B cell (primary cell): ENCODE measurements around the gene SCRN3. TPM values are rescaled to one million over a fixed set of nuclear protein-coding genes. Genes with fewer than 3 reads are reported as not detected.

ENCODE experiments used
- ATAC-seq: fragments of 200-7000 bp; cut with Tn5 transposase; one replicate; pipeline ENCODE4 v1.10.0; 2021; ENCODE audit warnings: low read depth, mild to moderate bottlenecking, moderate number of reproducible peaks, moderate library complexity
- CTCF ChIA-PET: fragments of 350-600 bp; sonication (Branson Sonifier 250); formaldehyde crosslinking; loops from one replicate; lab custom pipeline; 2021; ENCODE audit warnings: antibody characterized with exemption, inconsistent platforms; lab: Charles Lee
- POLR2A ChIA-PET: fragments of 350-600 bp; sonication (Branson Sonifier 250); formaldehyde crosslinking; loops from one replicate; lab custom pipeline; 2021; ENCODE audit warnings: antibody characterized with exemption; lab: Charles Lee
- DNase-seq: peaks from one replicate; pipeline ENCODE4 v3.0.0; 2013
- H2AFZ ChIP-seq: 2 replicates; pipeline ENCODE4 v1.6.1; 2012; ENCODE audit warnings: mild to moderate bottlenecking, low read depth, low read length; ENCODE audit not compliant: insufficient read depth, poor library complexity, severe bottlenecking
- H3K27ac ChIP-seq, 2 donors: 1 replicate in 1 of 2; 2 replicates in 1 of 2; pipeline ENCODE4 v1.5.1; 2012 to 2013; ENCODE audit warnings: low read length in 2 of 2, mild to moderate bottlenecking in 2 of 2, moderate library complexity in 1 of 2
- H3K27me3 ChIP-seq, 4 experiments: fragments of 200-600 bp in 1 of 4; sonication (generic) in 1 of 4; replicated peaks in 1 of 4; 1 replicate in 2 of 4; 2 replicates in 2 of 4; pipeline versions ENCODE4 v1.6.1 to v1.7.0; 2013 to 2016; ENCODE audit warnings: low read length in 3 of 4, mild to moderate bottlenecking in 2 of 4, mixed read lengths in 1 of 4, moderate library complexity in 1 of 4; ENCODE audit not compliant: insufficient read depth in 4 of 4, control insufficient read depth in 3 of 4; ENCODE audit errors: control extremely low read depth in 1 of 4
- H3K36me3 ChIP-seq, 2 experiments: replicated peaks in 1 of 2; 1 replicate in 1 of 2; 2 replicates in 1 of 2; pipeline versions ENCODE4 v1.6.1 to v1.7.1; 2013; ENCODE audit warnings: low read length in 1 of 2; ENCODE audit not compliant: insufficient read depth in 2 of 2, control insufficient read depth in 1 of 2; ENCODE audit errors: control extremely low read depth in 1 of 2, extremely low read depth in 1 of 2
- H3K4me1 ChIP-seq, 2 donors: fragments of 200-600 bp in 1 of 2; sonication (generic) in 1 of 2; 1 replicate in 1 of 2; 2 replicates in 1 of 2; pipeline versions ENCODE4 v1.5.1 to v1.6.1; 2013 to 2017; ENCODE audit warnings: low read length in 2 of 2; ENCODE audit not compliant: control insufficient read depth in 2 of 2, insufficient read depth in 2 of 2
- H3K4me2 ChIP-seq: replicated peaks from 2 replicates; pipeline ENCODE3; 2012; ENCODE audit warnings: mild to moderate bottlenecking, low read depth, low read length; ENCODE audit not compliant: poor library complexity, severe bottlenecking
- H3K4me3 ChIP-seq, 5 experiments: fragments of 200-600 bp in 1 of 5; sonication (generic) in 1 of 5; 1 replicate in 3 of 5; 2 replicates in 2 of 5; pipeline versions ENCODE4 v1.5.1 to v1.7.0; 2011 to 2016; ENCODE audit warnings: low read length in 4 of 5, mild to moderate bottlenecking in 4 of 5, low read depth in 2 of 5, control low read depth in 1 of 5, moderate library complexity in 1 of 5; ENCODE audit not compliant: insufficient read depth in 1 of 5; ENCODE audit errors: control extremely low read depth in 1 of 5, extremely low read depth in 1 of 5
- H3K79me2 ChIP-seq: fragments of 200-600 bp; sonication (generic); one replicate; pipeline ENCODE4 v1.6.0; 2016; ENCODE audit warnings: low read length; ENCODE audit not compliant: control insufficient read depth, insufficient read depth
- H3K9ac ChIP-seq: fragments of 200-600 bp; sonication (generic); 2 replicates; pipeline ENCODE4 v1.6.1; 2017; ENCODE audit warnings: mild to moderate bottlenecking, low read length, moderate library complexity
- H3K9me3 ChIP-seq, 3 donors: one replicate each; pipeline versions ENCODE4 v1.6.1 to v1.7.1; 2013; ENCODE audit warnings: low read length in 2 of 3; ENCODE audit not compliant: control insufficient read depth in 2 of 3, insufficient read depth in 1 of 3; ENCODE audit errors: control extremely low read depth in 1 of 3
- H4K20me1 ChIP-seq: 2 replicates; pipeline ENCODE4 v1.6.0; 2012; ENCODE audit warnings: mild to moderate bottlenecking, low read length; ENCODE audit not compliant: insufficient read depth, control insufficient read depth, poor library complexity, severe bottlenecking
- H3K27ac Mint-ChIP-seq: one replicate; pipeline ENCODE4 v1.8.0; 2021; ENCODE audit warnings: mixed read lengths
- H3K27me3 Mint-ChIP-seq: one replicate; pipeline ENCODE4 v1.8.0; 2021; ENCODE audit warnings: mixed read lengths
- H3K4me1 Mint-ChIP-seq: one replicate; pipeline ENCODE4 v1.8.0; 2021; ENCODE audit warnings: mixed read lengths
- H3K4me3 Mint-ChIP-seq: one replicate; pipeline ENCODE4 v1.8.0; 2021; ENCODE audit warnings: mixed read lengths
- H3K9me3 Mint-ChIP-seq: one replicate; pipeline ENCODE4 v1.8.0; 2022; ENCODE audit warnings: mixed read lengths; ENCODE audit not compliant: insufficient read depth
- CTCF ChIP-seq: fragments of 200-600 bp; IDR thresholded peaks from one replicate; pipeline ENCODE4 v1.8.0; 2022; ENCODE audit warnings: antibody characterized with exemption, mild to moderate bottlenecking
- EZH2 ChIP-seq: IDR thresholded peaks from 2 replicates; pipeline ENCODE4 v1.6.1; 2012; ENCODE audit warnings: borderline replicate concordance, low read depth, mild to moderate bottlenecking, moderate library complexity, low read length; ENCODE audit not compliant: insufficient read depth, poor library complexity, severe bottlenecking
- WGBS: methylation state at CpG from one replicate; pipeline ENCODE4 v1.1.5; 2013; ENCODE audit warnings: missing lambda C conversion rate; ENCODE audit not compliant: insufficient coverage; 5-methylcytosine and 5-hydroxymethylcytosine counted together
- intact Hi-C: fragments of 100-400 bp; cut with micrococcal nuclease; formaldehyde crosslinking; loops from one replicate; pipeline ENCODE4 v1.10.0; 2022
- polyA plus RNA-seq: library from polyadenylated mRNA; depleted of rRNA; stranded (reverse); fragments of >200 nt; gene quantifications from 2 replicates; pipeline ENCODE4 v1.2.3, GENCODE V29; 2012
- total RNA-seq, 2 donors: library from RNA; stranded (reverse); fragments of 120-200 nt in 1 of 2; gene quantifications; 1 replicate in 1 of 2; 2 replicates in 1 of 2; pipeline versions ENCODE4 v1.2.3 to v1.2.4, GENCODE V29; 2013 to 2022

Gene SCRN3
- total and polyA plus RNA-seq, 2 donors (not counting 1 experiment from before 2014, with no cell fraction given) = 9.8 to 21.6 TPM

- no peaks in the 10 kb centered on the region for H3K4me1 Mint-ChIP-seq
- ChIA-PET CTCF (no interaction called here), POLR2A (no interaction called here)
- H3K4me2 ChIP-seq = no peak overlapping the region
- no peak for TF ChIP-seq CTCF
- no peak for TF ChIP-seq EZH2
- no peak overlapping the region for H3K4me3 ChIP-seq
- no peak for ATAC-seq
- H3K27ac ChIP-seq = no peak overlapping the region
- no peaks in the 10 kb centered on the region for H4K20me1 ChIP-seq
- no peaks in the 10 kb centered on the region for H3K9me3 Mint-ChIP-seq
- no peaks in the 10 kb centered on the region for H3K9me3 ChIP-seq
- no peaks in the 10 kb centered on the region for H3K27me3 Mint-ChIP-seq
- no peak overlapping the region for H2AFZ ChIP-seq
- intact Hi-C loops = no loop called here
- no peaks in the 10 kb centered on the region for H3K27me3 ChIP-seq
- DNase-seq = no peak
- H3K9ac ChIP-seq = no peak overlapping the region
- H3K4me3 Mint-ChIP-seq = no peak overlapping the region
- H3K79me2 ChIP-seq = no peaks in the 10 kb centered on the region
- H3K4me1 ChIP-seq = no peaks in the 10 kb centered on the region
- no peak overlapping the region for H3K27ac Mint-ChIP-seq
- peaks cover 0 to 6% of the 10 kb centered on the region in 2 experiments for H3K36me3 ChIP-seq
These were observed 40.8 kb downstream of the SCRN3 start for GRCh38 chr2:174436351-174436750.

GRCh38 chr2:174438146-174438886 is 42.8 kb downstream of the SCRN3 start:
- Mint-ChIP-seq H3K9me3 (no peaks in the 10 kb centered on the region), H3K4me1 (no peaks in the 10 kb centered on the region), H3K27ac (no peak overlapping the region), H3K4me3 (no peak overlapping the region), H3K27me3 (no peaks in the 10 kb centered on the region)
- 93% methylated on average over 2 of the region's 13 CpGs for WGBS
- Histone ChIP-seq H2AFZ (no peak overlapping the region), H3K9ac (no peak overlapping the region), H3K27ac (no peak overlapping the region), H3K9me3 (no peaks in the 10 kb centered on the region), H3K27me3 (no peaks in the 10 kb centered on the region), H3K79me2 (no peaks in the 10 kb centered on the region), H4K20me1 (no peaks in the 10 kb centered on the region), H3K4me3 (no peak overlapping the region), H3K4me2 (no peak overlapping the region), H3K36me3 (peaks cover 0 to 6% of the 10 kb centered on the region in 2 experiments), H3K4me1 (no peaks in the 10 kb centered on the region)
- CTCF ChIA-PET = interaction anchor here (0.8 kb wide), 1 partner anchor 9 kb away, joined by 3 read pairs; no protein-coding TSS in a partner anchor
- intact Hi-C loops = no loop called here
- no peak for ATAC-seq
- POLR2A ChIA-PET = no interaction called here
- DNase-seq = no peak
- TF ChIP-seq CTCF (no peak), EZH2 (no peak)
